Mesenchymal stem cell (in vitro differentiated cells and primary cell): ENCODE data around the gene IL1F10.

Experiments used
- DNase-seq: peaks from one replicate; pipeline ENCODE4 v3.0.0-alpha.2; 2013
- H2AFZ ChIP-seq: one replicate; pipeline ENCODE4 v1.6.1; 2013; ENCODE audit warnings: low read depth, mild to moderate bottlenecking, control low read depth, inconsistent platforms, low read length, moderate library complexity
- H2AK5ac ChIP-seq: 2 replicates; pipeline ENCODE4 v1.6.1; 2013; ENCODE audit warnings: low read length, moderate library complexity, mild to moderate bottlenecking, inconsistent platforms; ENCODE audit not compliant: severe bottlenecking
- H2BK120ac ChIP-seq: one replicate; pipeline ENCODE4 v1.6.1; 2013; ENCODE audit warnings: low read depth, mild to moderate bottlenecking, inconsistent platforms, low read length, moderate library complexity
- H2BK12ac ChIP-seq, 2 experiments: one replicate each; pipeline ENCODE4 v1.6.1; 2013; ENCODE audit warnings: inconsistent platforms in 2 of 2, low read length in 2 of 2, mild to moderate bottlenecking in 2 of 2, moderate library complexity in 2 of 2, control low read depth in 1 of 2
- H2BK15ac ChIP-seq: one replicate; pipeline ENCODE4 v1.6.1; 2013; ENCODE audit warnings: mild to moderate bottlenecking, low read depth, inconsistent platforms; ENCODE audit not compliant: poor library complexity, severe bottlenecking
- H2BK5ac ChIP-seq: 2 replicates; pipeline ENCODE4 v1.6.1; 2013; ENCODE audit warnings: low read depth, mild to moderate bottlenecking, low read length, control low read depth, inconsistent platforms; ENCODE audit not compliant: poor library complexity, severe bottlenecking
- H3K14ac ChIP-seq, 2 experiments: one replicate each; pipeline ENCODE4 v1.6.1; 2013; ENCODE audit warnings: inconsistent platforms in 2 of 2, low read length in 2 of 2, control low read depth in 1 of 2, mild to moderate bottlenecking in 1 of 2, moderate library complexity in 1 of 2
- H3K18ac ChIP-seq, 2 experiments: one replicate each; pipeline ENCODE4 v1.6.1; 2013; ENCODE audit warnings: inconsistent platforms in 2 of 2, low read length in 2 of 2, control low read depth in 1 of 2, low read depth in 1 of 2, mild to moderate bottlenecking in 1 of 2
- H3K23ac ChIP-seq, 2 experiments: one replicate each; pipeline ENCODE4 v1.6.1; 2013; ENCODE audit warnings: inconsistent platforms in 2 of 2, low read length in 2 of 2, mild to moderate bottlenecking in 2 of 2, moderate library complexity in 2 of 2, control low read depth in 1 of 2
- H3K27ac ChIP-seq: 2 replicates; pipeline ENCODE4 v1.5.1; 2013; ENCODE audit warnings: mild to moderate bottlenecking, moderate library complexity, low read length, control low read depth, inconsistent platforms; ENCODE audit not compliant: poor library complexity, severe bottlenecking
- H3K27me3 ChIP-seq, 2 experiments: 2 replicates each; pipeline versions ENCODE4 v1.6.1 to v1.7.0; 2013; ENCODE audit warnings: low read length in 2 of 2, mild to moderate bottlenecking in 2 of 2, moderate library complexity in 2 of 2, control low read depth in 1 of 2, inconsistent platforms in 1 of 2; ENCODE audit not compliant: control insufficient read depth in 1 of 2, insufficient read depth in 1 of 2
- H3K36me3 ChIP-seq, 2 experiments: 2 replicates each; pipeline versions ENCODE4 v1.6.1 to v1.7.0; 2013; ENCODE audit warnings: low read length in 2 of 2, control low read depth in 1 of 2, inconsistent platforms in 1 of 2, low read depth in 1 of 2, mild to moderate bottlenecking in 1 of 2; ENCODE audit not compliant: insufficient read depth in 2 of 2, control insufficient read depth in 1 of 2
- H3K4ac ChIP-seq, 2 experiments: one replicate each; pipeline ENCODE4 v1.6.1; 2013; ENCODE audit warnings: inconsistent platforms in 2 of 2, low read length in 2 of 2, mild to moderate bottlenecking in 2 of 2, moderate library complexity in 2 of 2, control low read depth in 1 of 2, low read depth in 1 of 2
- H3K4me1 ChIP-seq: 2 replicates; pipeline ENCODE4 v1.6.1; 2013; ENCODE audit warnings: low read depth, low read length, control low read depth; ENCODE audit not compliant: control insufficient read depth, insufficient read depth
- H3K4me2 ChIP-seq: 2 replicates; pipeline ENCODE4 v1.6.1; 2013; ENCODE audit warnings: low read length, mild to moderate bottlenecking, inconsistent platforms; ENCODE audit not compliant: poor library complexity, severe bottlenecking
- H3K4me3 ChIP-seq, 2 experiments: 2 replicates each; pipeline versions ENCODE4 v1.5.1 to v1.7.0; 2013; ENCODE audit warnings: low read length in 2 of 2, mild to moderate bottlenecking in 2 of 2, control low read depth in 1 of 2, low read depth in 1 of 2; ENCODE audit not compliant: insufficient read depth in 1 of 2
- H3K79me1 ChIP-seq: replicated peaks from 2 replicates; pipeline ENCODE4 v1.6.1; 2013; ENCODE audit warnings: mild to moderate bottlenecking, control low read depth, low read length, inconsistent platforms; ENCODE audit not compliant: poor library complexity, severe bottlenecking
- H3K9ac ChIP-seq: 2 replicates; pipeline ENCODE4 v1.7.0; 2013; ENCODE audit warnings: mild to moderate bottlenecking, low read length, moderate library complexity
- H3K9me3 ChIP-seq: 2 replicates; pipeline ENCODE4 v1.7.0; 2013; ENCODE audit warnings: mild to moderate bottlenecking, low read length; ENCODE audit not compliant: control insufficient read depth
- H4K8ac ChIP-seq: one replicate; pipeline ENCODE4 v1.6.1; 2013; ENCODE audit warnings: inconsistent platforms, mild to moderate bottlenecking, low read length, moderate library complexity
- H4K91ac ChIP-seq: one replicate; pipeline ENCODE4 v1.6.1; 2013; ENCODE audit warnings: mild to moderate bottlenecking, low read length, inconsistent platforms
- WGBS: methylation state at CpG from one replicate; pipeline ENCODE4 v1.1.7; 2013; ENCODE audit warnings: mixed read lengths; 5-methylcytosine and 5-hydroxymethylcytosine counted together

Gene IL1F10

DNA sequence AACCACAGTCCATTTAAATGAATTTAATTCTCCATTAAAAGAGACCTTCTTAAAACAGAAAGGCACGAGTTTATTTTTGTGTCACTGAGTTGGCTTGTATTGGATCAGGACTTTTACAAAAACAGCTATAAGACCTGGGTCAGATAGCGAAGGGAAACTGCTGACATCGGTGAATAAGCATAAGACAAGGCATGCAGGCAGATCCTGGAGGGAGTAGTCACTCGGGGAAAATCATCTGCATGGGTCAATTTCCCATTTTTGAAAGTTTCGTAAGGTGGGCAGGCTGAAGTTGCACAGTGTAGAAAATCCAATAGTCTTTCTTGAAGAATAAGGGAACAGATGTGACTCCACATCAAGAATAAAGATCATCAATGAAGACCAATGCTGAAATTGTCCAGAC, 28.1 kb upstream of the IL1F10 start:
- Histone ChIP-seq H3K4me2 (no peak overlapping the region), H2BK120ac (no peak overlapping the region), H3K27me3 (peaks cover 16 to 21% of the 10 kb centered on the region in 2 experiments), H3K23ac (no peak overlapping the region), H3K4me1 (no peaks in the 10 kb centered on the region), H2AK5ac (no peak overlapping the region), H3K9ac (no peak overlapping the region), H3K9me3 (no peaks in the 10 kb centered on the region), H2BK15ac (no peak overlapping the region), H3K79me1 (no peaks in the 10 kb centered on the region), H3K4me3 (no peak overlapping the region), H3K18ac (no peak overlapping the region), H2BK5ac (no peak overlapping the region), H3K27ac (no peak overlapping the region), H3K4ac (no peak overlapping the region), H4K8ac (no peak overlapping the region), H2BK12ac (no peak overlapping the region), H2AFZ (no peak overlapping the region), H3K14ac (no peak overlapping the region), H3K36me3 (no peaks in the 10 kb centered on the region), H4K91ac (no peak overlapping the region)
- 27% methylated on average over 5 of the region's 5 CpGs for WGBS
- DNase-seq = no peak

DNA sequence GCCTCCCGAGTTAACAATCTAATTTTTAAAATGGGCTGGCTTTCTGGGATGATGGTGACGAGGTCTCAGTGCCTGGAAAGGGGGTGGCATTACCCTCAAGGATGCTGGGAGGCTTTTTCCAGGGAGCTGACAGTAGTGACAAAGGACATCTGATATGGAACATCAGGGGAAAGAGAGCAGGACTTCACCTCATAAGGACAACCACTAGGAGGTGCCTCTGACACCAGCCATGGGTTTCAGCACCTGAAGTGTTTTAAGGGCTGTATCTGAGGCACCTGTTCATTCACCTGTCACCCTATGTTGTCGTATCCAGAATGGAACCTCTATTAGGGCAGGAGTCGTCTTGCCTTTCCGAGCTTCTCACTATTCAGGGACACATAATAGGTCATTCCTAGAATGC, 25.9 kb upstream of the IL1F10 start:
- 57% methylated on average over 4 of the region's 5 CpGs for WGBS
- no peak overlapping the region for H3K4me2 ChIP-seq
- H2BK5ac ChIP-seq = no peak overlapping the region
- no peak overlapping the region for H2BK120ac ChIP-seq
- no peak overlapping the region for H2AFZ ChIP-seq
- no peak overlapping the region for H2BK15ac ChIP-seq
- no peak overlapping the region for H3K27ac ChIP-seq
- no peak for DNase-seq
- H3K4ac ChIP-seq = no peak overlapping the region
- H3K4me3 ChIP-seq = no peak overlapping the region
- H3K4me1 ChIP-seq = no peaks in the 10 kb centered on the region
- H3K79me1 ChIP-seq = no peaks in the 10 kb centered on the region
- no peak overlapping the region for H2AK5ac ChIP-seq
- no peak overlapping the region for H3K14ac ChIP-seq
- H4K8ac ChIP-seq = no peak overlapping the region
- no peak overlapping the region for H4K91ac ChIP-seq
- no peaks in the 10 kb centered on the region for H3K36me3 ChIP-seq
- no peak overlapping the region for H3K23ac ChIP-seq
- no peak overlapping the region for H3K18ac ChIP-seq
- H2BK12ac ChIP-seq = no peak overlapping the region
- H3K9me3 ChIP-seq = peaks cover 5% of the 10 kb centered on the region
- H3K9ac ChIP-seq = no peak overlapping the region
- peaks cover 10 to 15% of the 10 kb centered on the region in 2 experiments for H3K27me3 ChIP-seq

DNA sequence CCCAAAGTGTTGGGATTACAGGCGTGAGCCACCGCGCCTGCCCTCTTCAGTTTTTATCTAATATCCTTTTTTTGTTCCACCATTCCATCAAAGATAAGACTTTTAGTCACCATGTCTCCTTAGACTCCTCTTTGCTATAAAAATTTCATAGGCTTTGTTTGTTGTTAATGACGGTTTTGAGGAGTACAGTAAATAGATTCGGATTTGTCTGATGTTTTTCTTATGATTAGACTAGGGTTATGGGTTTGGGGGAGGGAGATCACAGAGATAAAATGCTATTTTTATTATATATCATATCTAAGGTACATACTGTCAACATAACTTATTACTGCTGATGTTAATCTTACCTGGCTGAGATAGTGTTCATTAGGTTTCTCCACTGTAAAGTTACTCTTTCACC, 21.3 kb upstream of the IL1F10 start:
- H2AFZ ChIP-seq = no peak overlapping the region
- H3K27ac ChIP-seq = no peak overlapping the region
- H3K4me2 ChIP-seq = no peak overlapping the region
- no peak overlapping the region for H3K14ac ChIP-seq
- H3K9me3 ChIP-seq = peaks cover 9% of the 10 kb centered on the region
- no peak overlapping the region for H3K18ac ChIP-seq
- H2BK15ac ChIP-seq = no peak overlapping the region
- no peaks in the 10 kb centered on the region for H3K4me1 ChIP-seq
- no peak overlapping the region for H2BK5ac ChIP-seq
- no peak overlapping the region for H3K4ac ChIP-seq
- H3K79me1 ChIP-seq = no peaks in the 10 kb centered on the region
- WGBS = 100% methylated on average over 1 of the region's 5 CpGs
- H3K4me3 ChIP-seq = no peak overlapping the region
- no peak overlapping the region for H2BK12ac ChIP-seq
- H3K27me3 ChIP-seq = peaks cover 4 to 7% of the 10 kb centered on the region in 2 experiments
- no peak overlapping the region for H4K91ac ChIP-seq
- H3K36me3 ChIP-seq = no peaks in the 10 kb centered on the region
- H3K9ac ChIP-seq = no peak overlapping the region
- H2BK120ac ChIP-seq = no peak overlapping the region
- H3K23ac ChIP-seq = no peak overlapping the region
- H2AK5ac ChIP-seq = no peak overlapping the region
- H4K8ac ChIP-seq = no peak overlapping the region
- no peak for DNase-seq

DNA sequence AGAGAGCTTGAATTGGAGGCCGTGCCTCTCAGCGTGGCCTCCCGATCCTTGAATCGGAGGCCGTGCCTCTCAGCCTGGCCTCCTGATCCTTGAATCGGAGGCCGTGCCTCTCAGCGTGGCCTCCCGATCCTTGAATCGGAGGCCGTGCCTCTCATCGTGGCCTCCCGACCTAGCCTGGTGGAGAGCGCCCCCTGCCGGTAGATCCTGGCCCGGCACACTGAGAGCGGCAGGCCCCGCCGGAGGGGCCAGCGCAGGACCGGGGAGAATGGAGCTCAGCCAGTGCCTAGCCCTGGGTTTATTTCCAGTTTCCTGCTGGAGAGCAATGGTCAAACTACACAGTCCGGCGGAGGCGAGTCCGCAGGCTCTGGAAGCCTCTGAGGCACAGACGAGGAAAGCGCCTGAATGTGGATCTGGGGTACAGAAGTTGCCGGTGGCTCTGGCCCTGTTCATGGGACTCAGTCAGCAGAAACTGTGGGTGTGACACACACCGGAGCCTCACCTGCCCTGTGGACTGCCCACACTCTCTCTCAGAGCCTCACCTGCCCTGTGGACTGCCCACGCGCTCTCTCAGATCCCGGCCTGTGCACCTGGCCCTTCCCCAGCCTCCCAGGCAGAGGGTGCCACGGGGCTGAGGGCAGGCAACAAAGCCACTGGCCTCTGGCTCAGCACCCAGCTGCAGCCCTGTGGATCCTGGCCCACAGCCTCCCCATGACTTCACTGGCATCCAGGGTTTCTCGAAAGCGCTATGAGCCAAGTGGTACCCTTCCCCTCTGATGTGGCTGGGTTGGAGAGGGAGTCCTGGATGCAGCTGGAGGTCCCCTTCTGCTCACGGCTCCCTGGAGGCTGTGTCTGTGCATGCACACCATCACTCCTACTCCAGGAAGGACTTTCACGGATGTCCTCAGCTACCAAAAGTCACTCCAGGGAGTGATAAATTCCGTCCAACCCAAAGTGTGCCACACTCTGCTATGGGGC, 16.6 kb upstream of the IL1F10 start:
- peak overlapping the region; percentile 30 for H2BK15ac ChIP-seq
- no peak overlapping the region for H2AK5ac ChIP-seq
- H3K9ac ChIP-seq = no peak overlapping the region
- WGBS = 93% methylated on average over 38 of the region's 38 CpGs
- H3K14ac ChIP-seq = no peak overlapping the region
- H4K91ac ChIP-seq = no peak overlapping the region
- H3K18ac ChIP-seq = no peak overlapping the region
- H3K4me3 ChIP-seq = no peak overlapping the region
- DNase-seq = no peak
- H2BK5ac ChIP-seq = no peak overlapping the region
- H2AFZ ChIP-seq = no peak overlapping the region
- H3K79me1 ChIP-seq = no peaks in the 10 kb centered on the region
- no peak overlapping the region for H2BK12ac ChIP-seq
- no peak overlapping the region for H3K27ac ChIP-seq
- H3K9me3 ChIP-seq = peaks cover 36% of the 10 kb centered on the region
- H3K36me3 ChIP-seq = no peaks in the 10 kb centered on the region
- H3K4me1 ChIP-seq = no peaks in the 10 kb centered on the region
- H3K27me3 ChIP-seq = peaks cover 4 to 9% of the 10 kb centered on the region in 2 experiments
- no peak overlapping the region for H3K23ac ChIP-seq
- no peak overlapping the region for H2BK120ac ChIP-seq
- no peak overlapping the region for H3K4ac ChIP-seq
- no peak overlapping the region for H3K4me2 ChIP-seq
- no peak overlapping the region for H4K8ac ChIP-seq
